Pancreas (tissue), 10 donors: ENCODE measurements around the gene IMMT. TPM values are rescaled to one million over a fixed set of nuclear protein-coding genes. Genes with fewer than 3 reads are reported as not detected.

Experiments used
- ATAC-seq, 4 donors: fragments of 200-7000 bp; cut with Tn5 transposase; one replicate each; pipeline versions ENCODE4 v1.8.0 to v1.9.1; 2020; ENCODE audit warnings: mild to moderate bottlenecking in 4 of 4, moderate library complexity in 4 of 4
- DNase-seq, 6 donors: peaks; one replicate each; pipeline ENCODE4 v3.0.0-alpha.2; 2020
- FAIRE-seq: peaks from 2 replicates; lab custom pipeline; 2012; peaks lifted over from hg19 to GRCh38; lab: Jason Lieb, UNC
- H3K27ac ChIP-seq, 4 donors: fragments of 200-600 bp; sonication (generic); 1 replicate in 3 of 4; 2 replicates in 1 of 4; pipeline versions ENCODE4 v1.5.0 to v1.8.0; 2020
- H3K27me3 ChIP-seq, 4 donors: fragments of 200-600 bp; one replicate each; pipeline ENCODE4 v1.8.0; 2021
- H3K36me3 ChIP-seq, 3 donors: fragments of 200-600 bp; sonication (generic) in 1 of 3; one replicate each; pipeline versions ENCODE4 v1.5.0 to v1.8.0; 2020 to 2021
- H3K4me1 ChIP-seq, 3 donors: fragments of 200-600 bp; one replicate each; pipeline ENCODE4 v1.8.0; 2021
- H3K4me3 ChIP-seq, 4 donors: fragments of 200-600 bp; sonication (generic) in 2 of 4; one replicate each; pipeline versions ENCODE4 v1.5.0 to v1.8.0; 2020 to 2021
- H3K9me3 ChIP-seq, 4 donors: fragments of 200-600 bp; one replicate each; pipeline ENCODE4 v1.8.0; 2021
- CTCF ChIP-seq, 4 donors: fragments of 200-600 bp; sonication (generic) in 3 of 4; IDR thresholded peaks; one replicate each; pipeline versions ENCODE4 v1.5.0 to v1.8.0; 2021; ENCODE audit warnings: antibody characterized with exemption in 4 of 4
- WGBS, 2 donors: extraction: QIAGEN DNeasy Blood & Tissue Kit; methylation state at CpG; one replicate each; pipeline ENCODE4 v1.1.7; 2013; 5-methylcytosine and 5-hydroxymethylcytosine counted together
- intact Hi-C, 3 donors: fragments of 100-400 bp; cut with DNase I; formaldehyde crosslinking; loops; one replicate each; pipeline versions ENCODE4 v1.11.1 to v1.14.2; 2022
- polyA plus RNA-seq, 2 donors: library from polyadenylated mRNA; stranded (reverse); fragments of 200-250 nt; gene quantifications; one replicate each; pipeline ENCODE4 v1.2.3, GENCODE V29; 2013
- total RNA-seq, 6 donors: library from RNA; stranded (reverse); fragmentation: NEBNext Ultra II Directional in 4 of 6; extraction: Animal tissue kit (Norgen Biotek cat#: 25700) in 4 of 6; gene quantifications; one replicate each; pipeline versions ENCODE4 v1.2.1 to v1.2.4, GENCODE V29; 2021 to 2023
- donor health status: healthy with polysubstance abuse.
- donor health status: DM: no; HTN: no; CAD: no; lungs with moderate emphysema.
- donor health status: DM: no; HTN: no; CAD: no.
- donor health status: control.
- donor health status: control.
- donor health status: Bipolar disorder and iron deficiency.
- donor health status: DM: yes; HTN: yes; CAD: no.
- donor health status: DM: no; HTN: no; CAD: no.
- donor health status: DM: no; HTN: no; CAD: no.
- donor health status: DM: yes; HTN: yes; CAD: no.

The IMMT gene
- total and polyA plus RNA-seq, 8 donors: 18.1 to 44.5 (median 37.7) TPM

- Histone ChIP-seq H3K9me3 (no peaks in the 10 kb centered on the region), H3K36me3 (no peaks in the 10 kb centered on the region), H3K4me3 (no peak overlapping the region), H3K4me1 (peaks cover 31 to 66% (median 65%) of the 10 kb centered on the region in 3 donors), H3K27me3 (no peaks in the 10 kb centered on the region), H3K27ac (peak overlapping the region in 2 of 4 donors; percentile 27 to 48)
- no peak for ATAC-seq
- no peak for TF ChIP-seq CTCF (IDR thresholded peaks at IDR 0.05)
- FAIRE-seq: no peak
- intact Hi-C loops: no loop called here
- DNase-seq: no peak
These were observed 8.8 kb downstream of the IMMT start for GRCh38 chr2:86186431-86186830.

DNA sequence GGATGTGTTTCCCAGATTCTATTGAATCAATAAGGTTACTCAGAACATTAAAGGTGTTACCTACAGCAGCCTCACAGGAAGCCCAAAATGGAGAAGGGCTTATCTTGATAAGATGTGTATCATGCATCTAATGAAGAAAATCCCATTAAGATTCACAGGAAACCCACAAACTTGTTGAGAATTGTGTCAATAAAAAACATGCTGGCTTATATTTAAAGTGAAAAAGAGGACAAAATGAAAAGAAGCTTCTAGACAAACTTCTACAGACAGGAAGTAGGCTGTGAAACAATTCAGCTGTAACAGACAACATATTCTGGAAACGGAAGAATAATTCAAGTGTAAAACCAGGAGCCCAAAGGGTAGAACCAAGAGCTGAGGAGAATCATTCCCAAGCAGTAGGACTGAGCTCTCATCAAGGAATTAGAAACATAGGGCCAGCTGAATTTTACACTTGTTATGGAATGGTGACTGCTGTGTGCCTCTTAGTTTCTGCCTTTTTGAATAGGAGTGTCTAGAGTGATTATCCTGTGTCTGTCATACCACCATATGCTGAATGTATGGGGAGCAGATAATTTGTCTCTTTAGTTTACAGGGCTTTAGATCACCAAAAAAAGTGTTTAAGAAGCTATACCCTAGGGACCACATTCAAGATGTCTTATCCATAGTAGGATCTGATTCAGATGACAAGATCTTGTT, 9.6 kb downstream of the IMMT start:
- 45 to 59% methylated on average over 1 of the region's 1 CpG for WGBS, 2 donors
- ATAC-seq (peak in 2 of 4 donors; percentile 15 to 22), DNase-seq (no peak), FAIRE-seq (no peak)
- Histone ChIP-seq H3K4me3 (no peak overlapping the region), H3K27me3 (no peaks in the 10 kb centered on the region), H3K36me3 (no peaks in the 10 kb centered on the region), H3K27ac (peak overlapping the region in 3 of 4 donors; percentile 9 to 68 (median 27)), H3K9me3 (no peaks in the 10 kb centered on the region), H3K4me1 (peaks cover 31 to 62% (median 60%) of the 10 kb centered on the region in 3 donors)
- TF ChIP-seq CTCF (IDR thresholded peaks at IDR 0.05): no peak
- intact Hi-C loops: no loop called here

GRCh38 chr2:86176597-86176996, 18.7 kb downstream of the IMMT start:
- Histone ChIP-seq H3K27me3 (no peaks in the 10 kb centered on the region), H3K9me3 (no peaks in the 10 kb centered on the region), H3K4me1 (peaks cover 3 to 14% (median 6%) of the 10 kb centered on the region in 3 donors), H3K27ac (no peak overlapping the region), H3K36me3 (peaks cover 0 to 23% (median 11%) of the 10 kb centered on the region in 3 donors), H3K4me3 (no peak overlapping the region)
- no peak for TF ChIP-seq CTCF (IDR thresholded peaks at IDR 0.05)
- DNase-seq (no peak), FAIRE-seq (no peak), ATAC-seq (peak in 1 of 4 donors; percentile 14)
- intact Hi-C loops: no loop called here

GRCh38 chr2:86175828-86176227, 19.4 kb downstream of the IMMT start:
- Histone ChIP-seq H3K27ac (no peak overlapping the region), H3K9me3 (no peaks in the 10 kb centered on the region), H3K36me3 (peaks cover 0 to 31% (median 11%) of the 10 kb centered on the region in 3 donors), H3K4me3 (no peak overlapping the region), H3K27me3 (no peaks in the 10 kb centered on the region), H3K4me1 (peaks cover 3 to 14% (median 6%) of the 10 kb centered on the region in 3 donors)
- FAIRE-seq (no peak), DNase-seq (no peak), ATAC-seq (peak; percentile 68 to 88 (median 80))
- 86 to 92% methylated on average over 1 of the region's 1 CpG for WGBS, 2 donors
- TF ChIP-seq CTCF (IDR thresholded peaks at IDR 0.05): no peak
- intact Hi-C loops: no loop called here

DNA sequence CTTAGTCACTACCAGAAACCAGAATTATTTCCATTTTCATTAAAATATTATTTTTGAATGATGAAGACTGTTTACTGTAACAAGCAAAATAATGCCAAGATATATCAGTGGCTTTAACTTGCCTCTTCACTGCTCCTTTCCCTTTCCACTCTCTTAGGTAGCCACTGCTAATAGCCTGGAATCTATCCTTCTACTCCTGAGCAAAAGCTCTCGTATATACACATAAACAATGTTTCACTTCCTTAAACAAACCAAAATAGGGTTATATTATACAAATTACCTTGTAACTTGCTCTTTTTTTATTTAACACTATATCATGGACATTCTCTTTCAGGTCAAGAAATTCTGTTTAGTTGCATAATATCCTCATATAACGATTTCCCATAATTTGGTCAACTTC, 20.8 kb downstream of the IMMT start:
- intact Hi-C loops: no loop called here
- no peaks in the 10 kb centered on the region for H3K27me3 ChIP-seq
- DNase-seq (no peak), FAIRE-seq (no peak), ATAC-seq (no peak)
- peaks cover 3 to 14% (median 6%) of the 10 kb centered on the region in 3 donors for H3K4me1 ChIP-seq
- no peak for TF ChIP-seq CTCF (IDR thresholded peaks at IDR 0.05)
- peaks cover 0 to 41% (median 11%) of the 10 kb centered on the region in 3 donors for H3K36me3 ChIP-seq
- H3K9me3 ChIP-seq: no peaks in the 10 kb centered on the region
- H3K27ac ChIP-seq: no peak overlapping the region
- H3K4me3 ChIP-seq: no peak overlapping the region
- 81 to 84% methylated on average over 2 of the region's 2 CpGs for WGBS, 2 donors
